Medulla oblongata (tissue), 1 donor: ENCODE measurements around the gene PAAF1.
"Not testable (repeated sequence)": the region's sequence is repeated elsewhere in the genome, so short reads cannot be mapped to it uniquely, and the experiment has no call there.

Experiments used
- DNase-seq: peaks from one replicate; pipeline ENCODE4 v3.0.0-alpha.2; 2015; ENCODE audit errors: extremely low spot score

The PAAF1 gene

DNA sequence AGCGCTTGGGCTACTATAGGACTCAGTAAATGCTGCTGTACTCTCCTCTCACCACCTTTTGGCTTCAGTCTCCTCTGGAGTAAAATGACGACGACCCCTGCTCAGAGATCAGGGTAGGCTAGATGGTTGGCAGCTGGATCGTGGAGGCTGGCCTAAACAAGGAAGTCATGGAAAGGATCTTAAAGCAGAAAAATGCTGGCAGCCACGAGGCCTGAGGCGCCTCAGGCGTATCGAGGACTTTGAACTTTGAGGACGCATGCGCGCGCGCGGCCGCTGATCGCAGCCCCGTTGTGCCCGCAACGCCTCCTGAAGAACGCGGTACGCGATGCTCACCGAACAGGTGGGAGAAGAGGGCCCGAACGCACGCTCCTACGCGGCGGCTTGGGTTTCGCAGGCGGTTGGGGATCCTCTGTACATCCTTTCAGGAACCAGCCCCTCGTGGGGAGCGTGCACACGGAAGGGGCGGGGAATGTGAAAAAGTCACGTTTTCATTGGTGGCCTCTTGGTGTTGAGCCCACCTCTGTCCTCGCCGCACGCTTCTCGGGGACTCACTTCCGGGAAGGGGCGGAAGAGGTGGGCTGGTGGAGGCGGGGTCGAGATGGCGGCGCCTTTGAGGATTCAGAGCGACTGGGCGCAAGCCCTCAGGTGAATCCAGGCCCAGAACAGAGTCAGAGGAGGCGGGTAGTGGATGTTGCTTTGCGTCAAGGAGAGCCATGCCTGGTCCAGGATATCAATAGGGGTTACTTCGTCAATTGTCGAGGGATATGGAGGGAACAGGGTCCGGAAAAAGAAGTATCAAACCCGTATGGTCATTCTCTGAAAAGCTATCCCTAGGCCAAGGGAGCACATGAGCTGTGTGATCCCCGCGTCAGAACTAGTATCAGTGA is at the start of gene PAAF1, which contains the start of gene COA4:
TSS of gene PAAF1 (plus strand) at position 576 of the 887 bp plus-strand sequence. CDS start at position 599, 23 bp downstream.
TSS of gene COA4 (minus strand) at position 423 of the 887 bp plus-strand sequence. CDS start 3,468 bp downstream, outside the sequence.
- peak; percentile 99 for DNase-seq

GRCh38 chr11:73830261-73830660 is 46.5 kb upstream of the PAAF1 start:
- DNase-seq, result no peak

DNA sequence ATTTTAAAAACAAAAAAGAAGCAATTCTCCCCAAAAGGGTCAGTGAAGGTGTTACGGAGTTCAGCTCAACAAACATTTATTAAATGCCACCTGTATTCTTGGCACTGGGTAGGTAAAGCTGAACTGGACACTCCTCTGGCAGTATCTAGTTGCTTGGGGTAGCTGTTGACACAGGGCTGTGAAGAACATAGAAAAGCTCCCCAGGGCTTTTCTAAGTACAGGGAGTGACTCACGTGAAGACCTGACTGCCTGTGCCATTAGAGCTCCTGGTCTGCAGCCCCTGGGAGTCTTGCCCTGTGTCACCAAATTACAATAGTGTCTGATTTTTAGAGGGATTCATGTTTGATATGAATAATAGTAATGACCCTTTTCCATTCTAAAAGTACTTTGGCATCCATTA is 43.7 kb upstream of the PAAF1 start:
- no peak for DNase-seq

- no peak for DNase-seq
Measured at GRCh38 chr11:73838443-73839122, 38.2 kb upstream of the PAAF1 start.

DNA sequence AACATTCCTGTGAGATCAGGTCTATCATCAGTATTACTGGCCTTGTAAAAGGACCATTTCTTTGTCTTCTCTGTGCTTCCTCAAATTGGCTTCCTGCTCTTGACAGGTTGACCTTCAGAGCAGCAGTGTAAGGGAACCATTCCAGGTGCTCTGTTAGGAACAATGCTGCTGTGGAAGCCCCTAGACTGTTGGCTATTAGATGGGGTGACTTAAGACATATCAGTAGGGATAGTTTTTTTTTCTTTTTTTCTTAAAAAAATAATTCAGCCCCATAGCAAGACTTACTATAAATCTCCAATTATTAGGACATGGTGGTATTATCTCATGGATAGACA is 37.7 kb upstream of the PAAF1 start:
- DNase-seq, result no peak

GRCh38 chr11:73851046-73851764 is 25.6 kb upstream of the PAAF1 start:
- peak; percentile 41 for DNase-seq

GRCh38 chr11:73852049-73852448 is 24.8 kb upstream of the PAAF1 start:
- peak; percentile 11 for DNase-seq

DNA sequence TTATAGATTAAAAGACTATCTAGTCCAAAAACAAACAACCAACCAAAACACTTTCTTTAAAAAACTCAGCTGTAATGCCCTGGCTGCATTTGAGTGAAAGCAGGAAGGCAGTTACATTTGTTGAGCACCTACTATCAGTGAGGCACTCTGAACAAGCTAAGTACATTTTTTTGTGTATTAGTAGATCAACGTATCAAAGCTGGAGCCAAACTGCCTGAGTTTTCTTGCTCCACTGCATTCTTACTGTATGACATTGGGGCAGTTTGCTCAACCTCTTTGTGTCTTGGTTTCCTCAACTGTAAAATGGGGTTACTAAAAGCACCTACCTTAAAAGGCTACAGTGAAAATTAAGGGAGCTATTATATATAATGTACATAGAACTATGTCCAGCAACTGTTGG is 22.1 kb upstream of the PAAF1 start:
- no peak for DNase-seq

DNA sequence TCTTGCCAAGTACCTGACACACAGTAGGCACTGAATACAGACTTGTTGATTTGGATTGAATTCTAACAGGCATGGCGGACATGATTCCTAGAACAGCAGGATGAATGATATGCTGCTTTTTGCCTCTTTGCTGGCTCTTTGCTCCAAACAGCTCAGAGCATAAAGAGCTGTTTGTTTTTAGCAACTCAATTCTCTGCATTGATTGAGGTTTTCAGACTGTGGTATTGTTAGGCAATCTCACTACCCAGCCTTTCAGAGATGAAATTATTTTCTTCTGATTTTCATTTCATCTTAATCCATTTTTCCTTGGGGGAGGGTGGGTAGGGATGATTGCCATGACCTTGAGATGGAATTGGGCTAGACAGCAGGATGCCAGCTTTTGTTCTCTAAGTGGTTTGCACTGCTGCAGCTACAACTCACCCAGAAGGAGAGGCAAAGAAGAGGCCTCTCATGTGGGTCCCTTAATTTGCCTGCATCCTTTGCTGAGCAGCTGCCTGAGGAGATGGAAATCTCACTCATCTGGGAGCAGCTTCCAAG is 20.7 kb upstream of the PAAF1 start:
- DNase-seq, result peak; percentile 87

GRCh38 chr11:73859671-73860070 is 17.1 kb upstream of the PAAF1 start:
- no peak for DNase-seq

DNA sequence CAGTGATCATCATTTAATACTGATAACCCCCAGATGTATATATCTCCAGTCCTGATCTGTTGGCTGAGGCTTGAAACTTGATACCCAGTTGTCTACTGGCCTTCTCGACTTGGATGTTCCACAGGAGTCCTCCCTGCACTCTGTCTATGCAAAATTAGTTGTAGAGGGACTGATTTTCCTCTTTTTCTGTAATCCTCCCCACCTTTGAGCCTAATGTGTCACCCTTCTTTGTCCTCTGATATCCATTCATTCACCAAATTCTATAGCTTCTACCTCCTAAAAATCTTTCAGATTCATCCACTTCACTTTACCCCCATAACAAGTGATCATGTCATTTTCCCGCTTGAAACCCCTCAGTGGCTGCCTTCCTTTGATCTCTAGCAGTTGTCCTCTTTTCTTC is 16.6 kb upstream of the PAAF1 start:
- no peak for DNase-seq

DNA sequence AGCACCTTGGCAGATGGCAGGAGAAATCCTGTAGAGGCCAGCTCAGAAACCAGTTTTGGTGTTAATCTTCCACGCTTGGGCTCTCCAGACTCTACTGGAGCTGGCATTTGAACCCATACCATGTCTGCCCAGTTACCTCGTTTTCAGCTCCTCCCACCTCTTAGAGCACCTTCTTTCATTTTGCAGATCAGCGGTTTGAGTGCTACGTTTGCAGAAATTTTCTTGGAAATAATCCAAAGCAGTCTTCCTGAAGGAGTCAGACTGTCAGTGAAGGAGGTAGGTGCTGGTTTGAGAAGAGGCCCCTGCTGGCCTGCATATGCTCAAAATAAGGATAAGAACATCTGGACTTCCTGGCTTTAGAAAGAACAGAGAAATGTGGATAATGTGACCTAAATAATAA is 13.8 kb upstream of the PAAF1 start:
- DNase-seq, result no peak

DNA sequence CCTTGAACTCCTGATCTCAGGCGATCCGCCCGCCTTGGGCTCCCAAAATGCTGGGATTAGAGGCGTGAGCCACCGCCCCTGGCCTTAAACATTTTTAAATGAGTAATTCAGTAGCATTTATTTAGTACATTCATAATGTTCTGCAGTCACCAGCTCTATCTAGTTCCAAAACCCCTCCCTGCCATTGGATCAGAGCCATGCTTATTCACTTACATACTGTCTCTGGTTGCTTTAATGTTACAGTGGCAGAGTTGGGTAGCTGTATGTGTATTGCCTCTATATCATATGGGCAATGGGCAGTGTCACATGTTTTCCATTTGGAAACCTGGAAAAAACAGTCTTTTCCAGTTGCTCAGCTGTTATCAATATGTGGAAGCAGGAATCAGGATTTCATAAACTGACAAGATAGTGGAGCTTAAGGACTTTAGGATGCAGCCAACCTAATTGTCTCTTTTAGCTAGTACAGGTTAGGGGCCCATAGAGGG is 10.7 kb upstream of the PAAF1 start:
- DNase-seq, result no peak

DNA sequence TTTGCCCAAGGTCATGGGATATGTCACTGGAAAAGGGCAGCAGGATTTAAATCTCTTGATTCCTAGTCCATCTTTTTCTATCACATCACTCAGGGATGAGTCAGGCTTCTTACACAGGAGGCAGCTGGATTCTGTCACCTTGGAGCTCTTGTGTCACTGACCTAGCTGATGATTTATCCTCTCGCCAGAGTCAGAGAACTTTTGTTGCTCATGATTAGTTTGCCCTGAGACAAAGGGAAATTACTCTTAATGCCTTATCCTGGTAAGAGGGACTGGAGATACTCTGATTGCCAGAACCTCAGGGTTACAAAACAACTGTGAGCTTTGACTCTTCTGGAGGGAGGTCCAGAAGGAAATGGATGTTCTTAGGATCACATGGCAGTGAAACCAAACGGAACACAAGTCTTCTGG is 10.2 kb upstream of the PAAF1 start:
- no peak for DNase-seq

GRCh38 chr11:73869332-73869949 is 7.4 kb upstream of the PAAF1 start:
- no peak for DNase-seq

DNA sequence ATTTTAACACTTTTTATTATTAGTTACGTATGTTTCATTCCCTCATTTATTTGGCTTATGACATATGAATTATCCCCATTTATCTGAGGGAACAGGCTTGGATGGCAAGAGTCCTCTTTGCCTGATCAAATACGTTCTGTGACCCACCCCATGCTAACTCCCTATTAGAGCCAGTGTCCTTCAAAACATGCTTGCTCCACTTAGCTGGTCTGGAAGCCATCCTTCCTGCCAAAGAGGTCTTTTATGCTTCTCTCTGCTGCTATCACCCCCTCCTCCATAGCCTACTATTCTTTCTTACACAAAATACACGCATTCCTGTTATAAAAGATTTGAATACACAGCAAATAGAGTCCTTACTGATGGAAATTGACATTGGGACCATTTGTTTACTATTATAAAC is 6.5 kb upstream of the PAAF1 start:
- no peak for DNase-seq

DNA sequence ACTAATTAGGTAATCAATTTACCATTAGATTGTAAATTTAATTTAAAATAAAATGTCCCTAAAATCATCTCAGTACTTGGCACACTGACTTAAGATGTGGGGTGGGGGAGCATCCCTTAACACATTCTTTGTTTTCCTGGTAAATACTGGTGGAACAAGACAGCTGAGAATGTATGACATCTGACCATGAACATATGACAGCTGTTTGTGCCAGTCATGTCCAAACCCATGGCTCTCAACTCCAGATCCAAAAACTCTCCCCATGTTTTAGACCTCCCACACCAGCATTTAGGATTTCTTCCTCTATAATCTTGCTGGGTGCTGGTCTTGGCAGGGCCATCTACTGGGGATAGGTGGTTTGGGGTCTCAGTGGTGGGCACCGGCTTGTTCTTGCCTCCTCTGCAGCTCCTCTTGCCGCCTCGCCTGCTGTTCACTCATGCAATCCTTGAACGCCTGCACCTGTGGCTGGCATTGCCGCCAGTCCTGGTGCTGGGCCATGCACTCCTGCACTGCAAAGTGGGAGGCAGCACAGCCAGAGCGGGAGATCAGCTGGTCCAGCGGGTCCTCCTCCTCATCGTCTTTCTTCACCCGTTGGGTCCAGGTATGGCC is 3.9 kb upstream of the PAAF1 start:
- no peak for DNase-seq

DNA sequence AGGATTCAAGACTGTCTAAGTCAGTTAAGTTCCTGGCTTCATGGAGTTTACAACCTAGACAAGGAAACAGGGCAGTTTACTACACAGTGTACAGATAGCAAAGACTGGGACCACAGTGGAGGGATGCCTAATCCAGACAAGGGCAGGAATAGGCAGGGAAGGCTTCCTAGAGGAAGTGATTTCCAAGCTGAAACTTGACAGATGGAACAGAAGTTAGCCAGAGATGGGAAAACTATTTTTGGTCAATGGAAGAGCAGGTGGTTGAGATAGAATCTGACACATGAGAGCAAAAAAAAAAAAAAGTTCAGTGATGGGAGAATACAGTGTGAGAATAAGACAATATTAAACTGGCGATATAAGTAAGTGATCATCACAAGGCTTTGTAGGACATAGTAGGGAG is 1.4 kb upstream of the PAAF1 start:
- DNase-seq, result no peak

GRCh38 chr11:73875840-73876239 is 959 bp upstream of the PAAF1 start:
- no peak for DNase-seq

- no peak for DNase-seq
Measured at GRCh38 chr11:73878771-73879170, 2.0 kb downstream of the PAAF1 start.

DNA sequence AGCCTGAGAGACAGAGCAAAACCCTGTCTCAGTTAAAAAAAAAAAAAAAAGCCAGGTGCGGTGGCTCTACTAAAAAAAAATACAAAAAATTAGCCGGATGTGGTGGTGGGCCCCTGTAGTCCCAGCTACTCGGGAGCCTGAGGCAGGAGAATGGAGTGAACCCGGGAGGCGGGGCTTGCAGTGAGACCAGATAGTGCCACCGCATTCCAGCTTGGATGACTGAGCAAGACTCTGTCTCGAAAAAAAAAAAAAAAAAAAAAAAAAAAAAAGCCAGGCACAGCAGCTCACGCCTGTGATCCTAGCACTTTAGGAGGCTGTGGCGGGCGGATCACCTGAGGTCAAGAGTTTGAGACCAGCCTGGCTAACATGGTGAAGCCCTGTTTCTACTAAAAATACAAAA is 3.6 kb downstream of the PAAF1 start:
- not testable (repeated sequence) for DNase-seq
